PFSK-1 (cell line): ENCODE results near the gene NGB.

ENCODE experiments used
- POLR2AphosphoS5 ChIP-seq: IDR thresholded peaks from 2 replicates; pipeline ENCODE4 v1.6.1; 2012; ENCODE audit warnings: low read depth, mild to moderate bottlenecking, control low read depth, low read length, moderate library complexity
- SIN3A ChIP-seq: IDR thresholded peaks from 2 replicates; pipeline ENCODE4 v1.6.1; 2012; ENCODE audit warnings: mild to moderate bottlenecking, low read length, moderate library complexity, borderline replicate concordance; ENCODE audit not compliant: insufficient read depth
- TAF1 ChIP-seq: IDR thresholded peaks from 2 replicates; pipeline ENCODE4 v1.6.1; 2012; ENCODE audit warnings: low read length, control low read depth, borderline replicate concordance; ENCODE audit not compliant: insufficient read depth
- TF ChIP-seq, protein P1 (sequence below), 2 experiments: IDR thresholded peaks; 2 replicates each; pipeline versions ENCODE4 v1.6.1 to v1.8.0; 2011 to 2012; ENCODE audit warnings: low read depth in 2 of 2, low read length in 2 of 2, control low read depth in 1 of 2, inconsistent platforms in 1 of 2, mild to moderate bottlenecking in 1 of 2, moderate library complexity in 1 of 2; ENCODE audit not compliant: insufficient read depth in 1 of 2

DNA sequence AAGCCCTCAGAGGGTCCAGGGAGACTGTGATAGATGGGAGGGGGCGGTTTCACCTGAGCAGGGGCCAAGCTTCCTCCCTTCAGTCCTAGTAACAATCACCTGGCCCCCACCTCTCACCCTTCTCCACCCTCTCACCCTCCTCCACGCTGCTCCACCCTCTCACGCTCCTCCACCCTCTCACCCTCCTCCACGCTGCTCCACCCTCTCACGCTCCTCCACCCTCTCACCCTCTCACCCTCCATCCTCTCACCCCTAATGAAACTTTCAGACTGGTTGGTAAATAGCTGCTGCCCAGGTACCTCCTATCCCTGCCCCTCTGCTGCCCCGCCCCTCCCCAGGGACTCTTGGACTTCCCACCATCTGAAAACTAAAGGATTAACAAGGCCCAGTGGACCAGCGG, 34.2 kb downstream of the NGB start:
- TF ChIP-seq POLR2AphosphoS5 (no peak), TAF1 (no peak), SIN3A (no peak)
- TF ChIP-seq, protein P1, sequence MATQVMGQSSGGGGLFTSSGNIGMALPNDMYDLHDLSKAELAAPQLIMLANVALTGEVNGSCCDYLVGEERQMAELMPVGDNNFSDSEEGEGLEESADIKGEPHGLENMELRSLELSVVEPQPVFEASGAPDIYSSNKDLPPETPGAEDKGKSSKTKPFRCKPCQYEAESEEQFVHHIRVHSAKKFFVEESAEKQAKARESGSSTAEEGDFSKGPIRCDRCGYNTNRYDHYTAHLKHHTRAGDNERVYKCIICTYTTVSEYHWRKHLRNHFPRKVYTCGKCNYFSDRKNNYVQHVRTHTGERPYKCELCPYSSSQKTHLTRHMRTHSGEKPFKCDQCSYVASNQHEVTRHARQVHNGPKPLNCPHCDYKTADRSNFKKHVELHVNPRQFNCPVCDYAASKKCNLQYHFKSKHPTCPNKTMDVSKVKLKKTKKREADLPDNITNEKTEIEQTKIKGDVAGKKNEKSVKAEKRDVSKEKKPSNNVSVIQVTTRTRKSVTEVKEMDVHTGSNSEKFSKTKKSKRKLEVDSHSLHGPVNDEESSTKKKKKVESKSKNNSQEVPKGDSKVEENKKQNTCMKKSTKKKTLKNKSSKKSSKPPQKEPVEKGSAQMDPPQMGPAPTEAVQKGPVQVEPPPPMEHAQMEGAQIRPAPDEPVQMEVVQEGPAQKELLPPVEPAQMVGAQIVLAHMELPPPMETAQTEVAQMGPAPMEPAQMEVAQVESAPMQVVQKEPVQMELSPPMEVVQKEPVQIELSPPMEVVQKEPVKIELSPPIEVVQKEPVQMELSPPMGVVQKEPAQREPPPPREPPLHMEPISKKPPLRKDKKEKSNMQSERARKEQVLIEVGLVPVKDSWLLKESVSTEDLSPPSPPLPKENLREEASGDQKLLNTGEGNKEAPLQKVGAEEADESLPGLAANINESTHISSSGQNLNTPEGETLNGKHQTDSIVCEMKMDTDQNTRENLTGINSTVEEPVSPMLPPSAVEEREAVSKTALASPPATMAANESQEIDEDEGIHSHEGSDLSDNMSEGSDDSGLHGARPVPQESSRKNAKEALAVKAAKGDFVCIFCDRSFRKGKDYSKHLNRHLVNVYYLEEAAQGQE (IDR thresholded peaks at IDR 0.05; ENCODE audit: insufficient read depth in 1 of 2, low read depth in 2 of 2, low read length in 2 of 2), result no peak
